Measurements from ENCODE around the gene KIF26B.

KIF26B gene

DNA sequence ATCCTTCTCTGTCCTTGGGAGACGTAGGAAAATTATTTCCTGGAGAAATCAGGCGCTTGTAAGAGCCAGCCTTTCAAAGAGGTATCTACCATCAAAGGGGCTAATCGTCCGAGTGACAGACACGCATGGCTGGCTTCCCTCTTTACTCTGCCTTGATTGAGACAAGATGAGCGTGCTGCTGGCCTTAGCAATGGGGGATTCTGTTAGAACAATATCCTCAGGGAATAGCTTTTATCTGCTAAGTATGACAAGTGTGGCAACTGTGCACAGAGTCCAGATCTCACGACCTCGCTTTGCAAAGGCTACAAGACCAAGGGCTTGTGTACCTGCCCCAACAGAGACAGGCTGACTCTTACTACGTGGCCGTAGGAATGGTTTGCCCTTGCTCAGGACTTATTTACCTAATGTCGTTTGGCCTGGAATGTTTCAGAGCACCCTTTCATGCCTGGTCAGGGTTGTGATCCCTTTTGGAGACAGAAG is 417.1 kb downstream of the KIF26B start:
- DNase-seq (ENCODE audit: low read depth) = no peak

DNA sequence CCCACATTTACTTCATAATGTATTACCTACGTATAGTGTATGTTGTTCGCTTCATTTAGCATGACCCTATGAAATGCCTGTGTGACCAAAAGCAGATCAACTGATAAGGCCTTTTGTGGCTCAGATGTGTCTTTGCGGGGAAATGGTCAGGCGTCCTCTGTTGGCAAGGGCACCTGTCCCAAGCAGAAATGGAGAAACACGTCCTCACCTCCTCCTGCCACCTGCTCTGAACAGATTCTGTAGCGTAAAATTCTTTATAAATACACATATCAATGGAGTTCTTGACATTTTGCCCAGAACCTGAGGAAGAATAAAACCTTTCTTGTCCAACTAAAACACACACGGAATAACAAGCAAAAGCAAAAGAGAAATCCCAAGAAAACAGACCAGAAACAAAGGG is 417.9 kb downstream of the KIF26B start:
- no peak for DNase-seq (ENCODE audit: low read depth)

DNA sequence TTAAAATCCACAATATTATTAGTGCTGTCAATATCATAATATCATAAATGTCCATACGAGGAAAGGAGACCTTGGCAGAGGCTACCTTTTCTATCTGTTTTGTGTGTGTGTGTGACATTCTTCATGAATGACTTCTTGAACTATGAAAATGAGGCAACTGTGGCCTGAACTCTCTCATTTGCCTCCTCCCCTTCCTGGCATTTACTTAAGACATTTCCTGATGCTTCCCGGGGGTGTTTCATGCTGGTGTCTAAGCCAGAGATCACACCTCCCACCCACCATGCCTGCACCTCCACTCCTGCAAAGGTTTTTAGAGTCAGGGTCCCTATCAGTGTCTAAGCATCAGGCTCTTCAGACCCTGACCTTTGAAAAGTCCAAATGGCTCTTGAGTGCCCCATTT is 420.9 kb downstream of the KIF26B start:
- DNase-seq (ENCODE audit: low read depth) = no peak

GRCh38 chr1:245576323-245576722 is 421.5 kb downstream of the KIF26B start:
- DNase-seq (ENCODE audit: low read depth) = no peak

DNA sequence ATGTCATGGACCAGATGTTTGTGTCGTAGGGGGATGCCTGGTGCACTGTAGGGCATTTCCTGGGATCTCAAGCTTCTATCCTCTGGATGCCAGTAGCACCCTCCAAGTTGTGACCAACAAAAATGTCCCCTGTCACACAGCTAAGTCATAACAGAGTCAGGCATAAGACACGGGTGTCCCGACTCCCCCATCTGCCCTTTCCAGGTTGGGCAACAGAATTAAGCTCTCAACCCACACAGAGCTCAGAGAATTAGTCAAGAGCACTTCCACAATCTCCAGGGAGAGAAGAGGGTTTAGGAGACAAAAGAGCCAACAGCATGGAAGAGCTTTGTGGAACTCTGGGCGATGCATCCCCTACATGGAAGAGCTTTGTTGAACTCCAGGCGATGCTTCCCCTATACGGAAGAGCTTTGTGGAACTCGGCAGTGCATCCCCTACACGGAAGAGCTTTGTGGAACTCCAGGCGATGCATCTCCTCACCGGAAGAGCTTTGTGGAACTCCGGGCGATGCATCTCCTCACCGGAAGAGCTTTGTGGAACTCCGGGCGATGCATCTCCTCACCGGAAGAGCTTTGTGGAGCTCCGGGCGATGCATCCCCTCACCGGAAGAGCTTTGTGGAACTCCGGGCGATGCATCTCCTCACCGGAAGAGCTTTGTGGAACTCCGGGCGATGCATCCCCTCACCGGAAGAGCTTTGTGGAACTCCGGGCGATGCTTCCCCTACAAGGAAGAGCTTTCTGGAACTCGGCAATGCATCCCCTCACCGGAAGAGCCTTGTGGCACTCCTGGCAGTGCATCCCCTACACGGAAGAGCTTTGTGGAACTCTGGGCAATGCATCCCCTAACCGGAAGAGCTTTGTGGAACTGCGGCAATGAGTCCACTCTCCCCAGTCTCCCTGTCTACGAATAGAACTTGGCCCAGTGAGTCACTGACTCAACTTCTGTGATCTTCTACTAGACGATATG is 422.7 kb downstream of the KIF26B start:
- no peak for DNase-seq (ENCODE audit: low read depth)

DNA sequence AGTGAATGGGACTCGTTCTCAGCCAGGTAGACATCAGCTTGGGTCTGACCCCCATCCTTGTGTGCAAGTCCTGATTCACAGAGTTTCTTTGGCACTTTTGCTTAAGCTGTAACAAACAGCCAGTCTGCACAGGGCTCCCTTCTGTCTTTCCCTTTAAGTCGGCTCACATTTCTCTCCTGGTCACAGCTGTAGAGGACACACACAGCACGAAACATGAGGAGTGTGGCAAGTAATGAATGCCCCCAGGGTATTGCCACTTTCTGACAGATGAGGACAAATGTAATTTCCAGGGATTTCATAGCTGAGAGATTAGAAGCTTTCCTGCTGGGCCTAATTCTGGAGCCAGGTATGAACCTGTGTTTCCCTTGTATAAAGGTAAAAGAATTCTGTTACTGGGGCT is 423.5 kb downstream of the KIF26B start:
- no peak for DNase-seq (ENCODE audit: low read depth)

DNA sequence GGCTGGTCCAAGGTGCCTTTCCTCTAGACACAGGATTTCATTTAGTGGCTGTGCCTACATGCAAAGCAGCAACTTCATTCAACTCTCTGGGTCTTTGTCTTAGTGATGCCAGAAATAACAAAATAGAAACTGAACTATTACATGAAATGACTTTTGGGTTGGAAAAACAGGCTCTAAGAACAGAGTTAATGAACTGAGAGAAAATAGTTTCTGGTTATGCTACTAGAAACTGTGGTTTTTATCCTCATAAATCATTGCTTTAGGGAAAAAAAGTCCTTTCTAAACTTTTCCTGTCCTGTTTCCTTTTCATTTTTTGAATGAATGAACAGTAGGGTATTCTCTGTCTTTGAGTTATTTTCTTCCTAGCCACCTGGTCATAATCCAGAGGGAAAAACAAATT is 424.0 kb downstream of the KIF26B start:
- DNase-seq (ENCODE audit: low read depth) = no peak

GRCh38 chr1:245579881-245580280 is 425.1 kb downstream of the KIF26B start:
- DNase-seq (ENCODE audit: low read depth) = no peak

GRCh38 chr1:245580651-245581050 is 425.9 kb downstream of the KIF26B start:
- no peak for DNase-seq (ENCODE audit: low read depth)

- DNase-seq (ENCODE audit: low read depth) = no peak
These were observed 427.2 kb downstream of the KIF26B start for GRCh38 chr1:245582026-245582425.

- no peak for DNase-seq (ENCODE audit: low read depth)
These were observed 428.3 kb downstream of the KIF26B start for GRCh38 chr1:245583081-245583480.

GRCh38 chr1:245583575-245584330 is 429.0 kb downstream of the KIF26B start:
- no peak for DNase-seq (ENCODE audit: low read depth)

DNA sequence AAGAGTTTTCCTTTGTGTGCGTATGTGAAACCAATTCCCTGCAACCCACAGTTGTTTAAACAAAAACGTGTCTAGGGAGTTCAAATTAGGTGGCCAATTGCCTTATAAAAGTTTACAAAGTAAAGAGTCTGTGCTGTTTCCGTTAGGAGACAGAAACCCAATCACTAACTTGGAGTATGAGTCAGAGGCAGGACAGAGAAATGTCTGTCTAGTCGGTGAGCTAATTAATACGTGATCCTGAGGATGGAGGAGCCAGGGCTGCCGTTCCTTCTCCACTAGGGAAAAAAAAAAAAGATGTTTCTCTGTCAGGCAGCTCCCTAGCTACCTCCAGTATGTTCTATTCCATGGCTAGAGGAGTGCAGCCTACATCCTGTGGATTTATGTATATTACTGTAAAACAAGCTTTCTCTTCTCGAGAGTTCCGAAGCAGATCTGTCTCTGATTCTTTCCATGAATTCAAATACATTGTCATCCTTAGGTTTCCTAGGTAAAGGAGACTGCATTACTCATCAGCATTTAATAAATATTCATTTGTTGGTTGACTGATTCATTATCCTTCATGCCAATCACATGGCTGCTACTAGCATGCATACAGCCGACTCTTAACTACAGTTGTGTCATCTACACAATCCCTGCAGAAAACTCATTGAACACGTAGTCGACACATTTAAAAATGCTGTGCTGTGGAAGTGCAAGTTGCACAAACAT is 430.6 kb downstream of the KIF26B start:
- no peak for DNase-seq (ENCODE audit: low read depth)

- DNase-seq (ENCODE audit: low read depth) = no peak
These were observed 432.8 kb downstream of the KIF26B start for GRCh38 chr1:245587435-245588115.

DNA sequence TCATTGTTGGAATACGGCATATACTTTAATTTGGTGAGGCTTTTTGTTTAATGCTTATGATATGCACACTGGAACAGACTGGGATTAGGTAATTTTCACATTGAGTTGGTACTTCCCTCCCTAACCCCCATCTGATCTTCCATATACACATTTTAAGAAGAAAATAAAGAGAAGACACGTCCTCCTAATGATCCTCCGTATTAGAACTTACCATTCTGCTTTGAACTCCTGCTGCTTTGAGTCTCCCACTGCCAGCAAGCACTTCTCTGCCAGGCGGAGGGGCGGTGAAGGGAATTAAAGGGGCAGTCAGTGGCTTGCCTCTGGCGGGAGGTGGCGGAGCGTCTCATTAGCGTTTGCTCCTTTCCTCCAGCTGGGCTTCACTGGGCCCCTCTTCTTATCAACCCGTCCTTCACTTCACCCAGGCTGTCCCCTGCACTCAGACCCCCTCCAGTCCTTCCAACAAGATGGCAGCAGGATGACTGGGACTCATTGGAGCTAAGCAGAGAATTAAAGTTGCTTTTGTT is 433.4 kb downstream of the KIF26B start:
- no peak for DNase-seq (ENCODE audit: low read depth)

- no peak for DNase-seq (ENCODE audit: low read depth)
These were observed 434.5 kb downstream of the KIF26B start for GRCh38 chr1:245589316-245589715.

DNA sequence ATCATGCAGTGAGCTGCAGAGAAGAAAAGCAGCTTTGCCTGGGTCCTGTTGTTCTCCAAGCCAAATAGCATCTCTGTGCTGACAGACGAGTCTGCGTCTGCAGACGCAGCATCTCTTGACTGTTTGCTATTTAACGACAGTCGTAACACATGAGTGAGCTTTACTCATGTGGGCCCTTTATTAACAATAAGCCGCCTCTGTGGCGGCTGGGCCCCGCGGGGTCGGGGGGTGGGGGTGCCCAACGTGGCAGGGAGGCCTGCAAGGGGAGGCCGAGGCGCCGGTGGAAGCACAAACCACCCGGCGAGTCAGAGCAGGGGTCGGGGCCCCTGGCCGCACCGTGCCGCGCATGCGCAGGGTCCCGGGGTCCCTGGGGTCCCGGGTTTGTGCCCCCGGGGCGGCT is 435.1 kb downstream of the KIF26B start:
- DNase-seq (ENCODE audit: low read depth) = no peak

- DNase-seq (ENCODE audit: low read depth) = no peak
These were observed 435.9 kb downstream of the KIF26B start for GRCh38 chr1:245590726-245591125.

GRCh38 chr1:245591346-245592188 is 436.8 kb downstream of the KIF26B start:
- no peak for DNase-seq (ENCODE audit: low read depth)

DNA sequence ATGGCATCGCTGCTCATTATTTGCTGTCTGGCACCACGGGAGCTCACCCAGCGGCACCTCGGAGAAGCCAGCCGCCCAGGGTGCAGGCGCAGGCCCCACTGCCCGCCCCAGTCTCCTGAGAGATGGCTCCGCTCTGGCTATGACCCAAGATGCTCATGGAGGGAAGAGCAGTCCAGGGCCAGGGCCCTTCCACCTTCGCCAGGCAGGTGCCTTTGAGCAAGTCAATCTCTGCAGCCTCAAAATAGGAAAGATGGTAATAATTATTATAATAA is 437.3 kb downstream of the KIF26B start:
- no peak for DNase-seq (ENCODE audit: low read depth)
